CD4-positive, alpha-beta memory T cell (primary cell): ENCODE data around the gene TBRG4. TPM values are rescaled to one million over a fixed set of nuclear protein-coding genes. Genes with fewer than 3 reads are reported as not detected.

Source experiments
- CTCF ChIA-PET: fragments of 350-600 bp; sonication (Branson Sonifier 250); formaldehyde crosslinking; loops from one replicate; lab custom pipeline; 2021; ENCODE audit warnings: inconsistent platforms; ENCODE audit not compliant: partially characterized antibody; lab: Charles Lee
- POLR2A ChIA-PET: fragments of 350-600 bp; sonication (Branson Sonifier 250); formaldehyde crosslinking; loops from one replicate; lab custom pipeline; 2021; ENCODE audit not compliant: partially characterized antibody; lab: Charles Lee
- DNase-seq, 5 donors: peaks; one replicate each; pipeline versions ENCODE4 v3.0.0 to v3.0.0-alpha.2; 2020 to 2022; ENCODE audit warnings: mixed read lengths in 1 of 5
- H3K27ac ChIP-seq: one replicate; pipeline ENCODE4 v1.7.0; 2013; ENCODE audit warnings: low read depth, low read length
- H3K27me3 ChIP-seq: 2 replicates; pipeline ENCODE4 v1.7.0; 2013; ENCODE audit warnings: mild to moderate bottlenecking, low read length, moderate library complexity; ENCODE audit not compliant: insufficient read depth
- H3K36me3 ChIP-seq: 2 replicates; pipeline ENCODE4 v1.7.0; 2013; ENCODE audit warnings: mild to moderate bottlenecking, low read length, moderate library complexity; ENCODE audit not compliant: insufficient read depth
- H3K4me1 ChIP-seq: 2 replicates; pipeline ENCODE4 v1.7.0; 2013; ENCODE audit warnings: mild to moderate bottlenecking, low read length, moderate library complexity; ENCODE audit not compliant: insufficient read depth
- H3K4me3 ChIP-seq, 2 donors: one replicate each; pipeline ENCODE4 v1.7.0; 2013; ENCODE audit warnings: low read length in 2 of 2, mild to moderate bottlenecking in 1 of 2
- H3K9me3 ChIP-seq, 2 donors: one replicate each; pipeline ENCODE4 v1.7.0; 2013; ENCODE audit warnings: low read length in 2 of 2, control low read depth in 1 of 2; ENCODE audit not compliant: control insufficient read depth in 1 of 2
- H3K27ac Mint-ChIP-seq, 7 donors: one replicate each; pipeline ENCODE4 v1.8.0; 2020 to 2021; ENCODE audit warnings: mixed read lengths in 7 of 7, mild to moderate bottlenecking in 6 of 7, inconsistent platforms in 3 of 7, moderate library complexity in 3 of 7
- H3K27me3 Mint-ChIP-seq, 2 donors: one replicate each; pipeline ENCODE4 v1.8.0; 2020 to 2021; ENCODE audit warnings: mixed read lengths in 2 of 2
- H3K36me3 Mint-ChIP-seq, 2 donors: one replicate each; pipeline ENCODE4 v1.8.0; 2020 to 2021; ENCODE audit warnings: mixed read lengths in 2 of 2, inconsistent platforms in 1 of 2, mild to moderate bottlenecking in 1 of 2
- H3K4me1 Mint-ChIP-seq, 4 donors: one replicate each; pipeline ENCODE4 v1.8.0; 2020 to 2021; ENCODE audit warnings: mixed read lengths in 4 of 4, mild to moderate bottlenecking in 1 of 4
- H3K4me3 Mint-ChIP-seq, 8 donors: one replicate each; pipeline ENCODE4 v1.8.0; 2020 to 2021; ENCODE audit warnings: mixed read lengths in 8 of 8, mild to moderate bottlenecking in 7 of 8, moderate library complexity in 6 of 8, inconsistent platforms in 3 of 8
- H3K9me3 Mint-ChIP-seq, 8 donors: one replicate each; pipeline ENCODE4 v1.8.0; 2020 to 2021; ENCODE audit warnings: mixed read lengths in 8 of 8, mild to moderate bottlenecking in 5 of 8, inconsistent platforms in 3 of 8, moderate library complexity in 1 of 8
- intact Hi-C: fragments of 100-400 bp; cut with micrococcal nuclease; formaldehyde crosslinking; loops from one replicate; pipeline ENCODE4 v1.15.1; 2023
- polyA plus RNA-seq, 2 donors: library from polyadenylated mRNA; unstranded; fragments of 300-500 nt; fragmentation: Illumina TruSeq; gene quantifications; one replicate each; pipeline ENCODE4 v1.2.3, GENCODE V29; 2021
- total RNA-seq, 2 experiments: library from RNA; stranded (reverse); gene quantifications; one replicate each; pipeline ENCODE4 v1.2.3, GENCODE V29; 2021

Gene TBRG4
- total and polyA plus RNA-seq, 4 experiments from 2014 or later = 48.5 to 129 (median 84.3) TPM

- H3K4me1 Mint-ChIP-seq = peaks cover 1 to 10% (median 5%) of the 10 kb centered on the region in 4 donors
- H3K4me1 ChIP-seq = peaks cover 4% of the 10 kb centered on the region
- H3K27me3 ChIP-seq = peaks cover 2% of the 10 kb centered on the region
- ChIA-PET CTCF (no interaction called here), POLR2A (no interaction called here)
- H3K4me3 ChIP-seq = no peak overlapping the region
- intact Hi-C loops = no loop called here
- no peaks in the 10 kb centered on the region for H3K36me3 Mint-ChIP-seq
- H3K4me3 Mint-ChIP-seq = no peak overlapping the region
- no peak overlapping the region for H3K27ac Mint-ChIP-seq
- H3K27me3 Mint-ChIP-seq = peaks cover 0 to under 1% of the 10 kb centered on the region in 2 donors
- H3K27ac ChIP-seq = no peak overlapping the region
- H3K9me3 ChIP-seq = no peaks in the 10 kb centered on the region
- DNase-seq = no peak
- no peaks in the 10 kb centered on the region for H3K9me3 Mint-ChIP-seq
- H3K36me3 ChIP-seq = no peaks in the 10 kb centered on the region
Observed at GRCh38 chr7:45084336-45084735, 27.2 kb downstream of the TBRG4 start.

GRCh38 chr7:45082831-45083331, 28.6 kb downstream of the TBRG4 start:
- ChIA-PET CTCF (no interaction called here), POLR2A (no interaction called here)
- Mint-ChIP-seq H3K27ac (peak overlapping the region in 2 of 7 donors; percentile 22 to 65), H3K27me3 (no peaks in the 10 kb centered on the region), H3K9me3 (peaks cover 0 to 2% (median 0%) of the 10 kb centered on the region in 8 donors), H3K4me3 (no peak overlapping the region), H3K36me3 (peaks cover 0 to under 1% of the 10 kb centered on the region in 2 donors), H3K4me1 (peaks cover 0 to 7% (median 5%) of the 10 kb centered on the region in 4 donors)
- Histone ChIP-seq H3K9me3 (no peaks in the 10 kb centered on the region), H3K4me1 (no peaks in the 10 kb centered on the region), H3K36me3 (no peaks in the 10 kb centered on the region), H3K27me3 (no peaks in the 10 kb centered on the region), H3K27ac (no peak overlapping the region), H3K4me3 (no peak overlapping the region)
- DNase-seq = no peak
- intact Hi-C loops = no loop called here

GRCh38 chr7:45082031-45082830, 29.3 kb downstream of the TBRG4 start:
- H3K9me3 ChIP-seq = no peaks in the 10 kb centered on the region
- no peak overlapping the region for H3K27ac ChIP-seq
- Mint-ChIP-seq H3K4me3 (no peak overlapping the region), H3K27ac (peak overlapping the region in 1 of 7 donors; percentile 47), H3K27me3 (no peaks in the 10 kb centered on the region), H3K9me3 (peaks cover 0 to 3% (median 0%) of the 10 kb centered on the region in 8 donors), H3K4me1 (peaks cover 0 to 7% (median 5%) of the 10 kb centered on the region in 4 donors), H3K36me3 (peaks cover 0 to 5% of the 10 kb centered on the region in 2 donors)
- H3K36me3 ChIP-seq = no peaks in the 10 kb centered on the region
- ChIA-PET CTCF (interaction anchor here (2.2 kb wide), 1 partner anchor 54 kb away, joined by 16 read pairs; no protein-coding TSS in a partner anchor), POLR2A (interaction anchor here (1.0 to 1.9 kb wide), 3 partner anchors 29 to 108 kb away, joined by 3 to 8 read pairs (median 5); partner anchors contain the start of gene TBRG4)
- H3K27me3 ChIP-seq = no peaks in the 10 kb centered on the region
- no peak for DNase-seq
- intact Hi-C loops = no loop called here
- H3K4me3 ChIP-seq = no peak overlapping the region
- H3K4me1 ChIP-seq = no peaks in the 10 kb centered on the region

GRCh38 chr7:45081670-45081974, 29.9 kb downstream of the TBRG4 start:
- Histone ChIP-seq H3K36me3 (peaks cover 5% of the 10 kb centered on the region), H3K9me3 (no peaks in the 10 kb centered on the region), H3K27ac (no peak overlapping the region), H3K27me3 (no peaks in the 10 kb centered on the region), H3K4me3 (no peak overlapping the region), H3K4me1 (no peaks in the 10 kb centered on the region)
- H3K27me3 Mint-ChIP-seq = no peaks in the 10 kb centered on the region
- intact Hi-C loops = no loop called here
- DNase-seq = no peak
- peaks cover 0 to 7% (median 5%) of the 10 kb centered on the region in 4 donors for H3K4me1 Mint-ChIP-seq
- no peak overlapping the region for H3K27ac Mint-ChIP-seq
- peaks cover 0 to 7% of the 10 kb centered on the region in 2 donors for H3K36me3 Mint-ChIP-seq
- ChIA-PET POLR2A (interaction anchor here (1.0 to 1.9 kb wide), 3 partner anchors 30 to 108 kb away, joined by 3 to 8 read pairs (median 5); partner anchors contain the start of gene TBRG4), CTCF (interaction anchor here (2.0 to 2.2 kb wide), 2 partner anchors 54 to 108 kb away, joined by 9 to 16 read pairs; no protein-coding TSS in a partner anchor)
- peaks cover 0 to 3% (median 0%) of the 10 kb centered on the region in 8 donors for H3K9me3 Mint-ChIP-seq
- no peak overlapping the region for H3K4me3 Mint-ChIP-seq

- ChIA-PET POLR2A (interaction anchor here (0.9 to 1.9 kb wide), 9 partner anchors 8 to 107 kb away, joined by 3 to 8 read pairs (median 4); partner anchors contain the start of gene TBRG4), CTCF (interaction anchor here (0.9 to 2.2 kb wide), 3 partner anchors 11 to 108 kb away, joined by 3 to 16 read pairs (median 9); no protein-coding TSS in a partner anchor)
- Mint-ChIP-seq H3K9me3 (peaks cover 0 to 3% (median 0%) of the 10 kb centered on the region in 8 donors), H3K4me3 (no peak overlapping the region), H3K4me1 (peaks cover 0 to 7% (median 5%) of the 10 kb centered on the region in 4 donors), H3K27ac (peak overlapping the region in 6 of 7 donors; percentile 43 to 88 (median 72)), H3K27me3 (no peaks in the 10 kb centered on the region), H3K36me3 (peaks cover 0 to 12% of the 10 kb centered on the region in 2 donors)
- H3K27me3 ChIP-seq = no peaks in the 10 kb centered on the region
- H3K9me3 ChIP-seq = no peaks in the 10 kb centered on the region
- H3K36me3 ChIP-seq = peaks cover 8% of the 10 kb centered on the region
- H3K4me1 ChIP-seq = no peaks in the 10 kb centered on the region
- intact Hi-C loops = loop anchor here (1.0 kb wide), 1 partner anchor 55 kb away; no protein-coding TSS in a partner anchor
- H3K27ac ChIP-seq = no peak overlapping the region
- no peak overlapping the region for H3K4me3 ChIP-seq
- no peak for DNase-seq
Observed at GRCh38 chr7:45080958-45081669, 30.4 kb downstream of the TBRG4 start.

- CTCF ChIA-PET = interaction anchor here (0.9 to 2.2 kb wide), 3 partner anchors 10 to 107 kb away, joined by 3 to 16 read pairs (median 9); no protein-coding TSS in a partner anchor
Observed at GRCh38 chr7:45080265-45080957, 31.1 kb downstream of the TBRG4 start.

More at GRCh38 chr7:45080265-45080957, 31.1 kb downstream of the TBRG4 start:
- H3K9me3 ChIP-seq = no peaks in the 10 kb centered on the region
- no peak for DNase-seq
- intact Hi-C loops = loop anchor here (1.0 kb wide), 1 partner anchor 56 kb away; no protein-coding TSS in a partner anchor
- no peaks in the 10 kb centered on the region for H3K4me1 ChIP-seq
- H3K9me3 Mint-ChIP-seq = peaks cover 0 to 3% (median 0%) of the 10 kb centered on the region in 8 donors
- peak overlapping the region; percentile 39 to 91 (median 83) for H3K27ac Mint-ChIP-seq
- no peaks in the 10 kb centered on the region for H3K27me3 ChIP-seq
- no peaks in the 10 kb centered on the region for H3K27me3 Mint-ChIP-seq
- H3K36me3 ChIP-seq = peaks cover 15% of the 10 kb centered on the region
- no peak overlapping the region for H3K4me3 Mint-ChIP-seq
- H3K36me3 Mint-ChIP-seq = peaks cover under 1 to 15% of the 10 kb centered on the region in 2 donors
- H3K27ac ChIP-seq = no peak overlapping the region
- no peak overlapping the region for H3K4me3 ChIP-seq
- POLR2A ChIA-PET = interaction anchor here (0.5 to 1.9 kb wide), 9 partner anchors 9 to 991 kb away, joined by 3 to 8 read pairs (median 4); partner anchors contain the start of gene TBRG4
- peaks cover 0 to 8% (median 5%) of the 10 kb centered on the region in 4 donors for H3K4me1 Mint-ChIP-seq
